Stimulated activated CD8-positive, alpha-beta memory T cell treated with anti-CD3 and anti-CD28 coated beads, Interleukin-4, amount 100 ng/mL, for 48 hours (primary cell): ENCODE results near the gene ITGA1.
"Not testable (repeated sequence)": the region's sequence is repeated elsewhere in the genome, so short reads cannot be mapped to it uniquely, and the experiment has no call there.

ENCODE experiments used
- DNase-seq: peaks from one replicate; pipeline ENCODE4 v3.0.0-alpha.2; 2020

ITGA1 gene

GRCh38 chr5:52834320-52834719 is 46.6 kb downstream of the ITGA1 start:
- DNase-seq = no peak

DNA sequence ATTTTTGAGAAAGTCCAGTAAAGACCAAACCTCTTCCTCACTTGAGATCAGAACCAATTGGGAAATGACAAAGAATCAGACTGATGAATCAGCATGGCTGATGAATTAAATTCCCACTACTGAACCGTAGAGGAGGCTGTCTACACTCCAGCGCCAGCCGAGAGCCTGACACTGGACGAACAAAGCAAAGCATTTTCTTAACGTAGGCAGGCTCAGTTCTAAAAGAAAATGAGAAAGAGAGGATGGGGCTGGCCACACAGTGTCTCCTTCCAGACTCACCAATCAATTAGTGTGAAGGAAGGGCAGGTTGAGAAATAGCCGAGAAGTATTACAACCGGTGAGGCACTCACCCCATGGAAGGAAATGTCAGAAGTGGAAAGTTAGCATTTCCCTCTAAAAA is 49.4 kb downstream of the ITGA1 start:
- no peak for DNase-seq

GRCh38 chr5:52837591-52838001 is 49.9 kb downstream of the ITGA1 start:
- DNase-seq = no peak

DNA sequence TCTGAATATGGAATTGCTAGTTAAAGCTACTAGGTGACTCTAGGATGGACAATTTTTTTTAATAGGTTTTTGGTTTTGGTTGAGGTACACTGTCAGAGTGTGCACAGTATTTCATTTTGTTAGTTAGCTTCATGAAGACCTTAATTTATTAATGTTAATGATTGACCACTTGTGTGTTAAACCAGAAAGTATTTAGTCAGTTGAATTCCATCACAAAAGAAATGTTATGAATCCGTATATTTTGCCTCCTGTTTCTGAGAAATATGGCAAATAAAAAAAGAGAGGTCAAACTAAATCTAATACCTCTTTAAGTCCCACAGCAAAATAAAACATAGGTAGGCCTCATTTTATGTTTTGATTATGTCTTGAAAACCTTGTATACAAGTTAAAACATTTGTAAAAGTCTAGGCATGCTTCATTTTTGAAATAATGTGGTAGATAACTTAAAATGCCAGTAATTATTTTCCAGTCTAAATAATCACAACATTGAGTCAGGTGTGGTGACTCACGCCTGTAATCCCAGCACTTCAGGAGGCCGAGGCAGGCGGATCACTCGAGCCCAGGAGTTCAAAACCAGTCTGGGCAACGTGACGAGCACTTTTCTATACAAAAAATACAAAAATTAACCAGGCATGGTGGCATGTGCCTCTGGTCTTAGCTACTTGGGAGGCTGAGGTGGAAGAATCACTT is 50.8 kb downstream of the ITGA1 start:
- DNase-seq = no peak

DNA sequence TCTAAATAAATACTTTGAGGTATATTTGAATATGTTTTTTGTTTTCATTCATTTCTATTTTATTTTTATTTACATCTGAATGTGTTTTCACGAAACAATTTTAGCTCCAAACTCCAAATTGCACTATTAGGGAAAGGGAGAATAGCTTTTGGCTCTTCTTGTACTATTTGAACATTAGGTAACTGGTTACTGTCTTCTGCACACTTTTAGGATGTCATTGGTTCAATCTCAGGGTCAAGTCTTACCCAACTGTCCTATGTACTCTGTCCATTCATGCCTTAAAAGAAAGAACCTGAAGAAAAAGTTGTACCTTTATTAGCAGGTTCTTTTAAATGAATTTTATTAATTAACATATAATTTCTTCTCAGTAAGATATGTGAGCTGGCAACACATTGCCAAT is 51.6 kb downstream of the ITGA1 start:
- DNase-seq = no peak

GRCh38 chr5:52840277-52841050 is 52.7 kb downstream of the ITGA1 start:
- DNase-seq = no peak

- no peak for DNase-seq
These were observed 53.4 kb downstream of the ITGA1 start for GRCh38 chr5:52841114-52841513.

DNA sequence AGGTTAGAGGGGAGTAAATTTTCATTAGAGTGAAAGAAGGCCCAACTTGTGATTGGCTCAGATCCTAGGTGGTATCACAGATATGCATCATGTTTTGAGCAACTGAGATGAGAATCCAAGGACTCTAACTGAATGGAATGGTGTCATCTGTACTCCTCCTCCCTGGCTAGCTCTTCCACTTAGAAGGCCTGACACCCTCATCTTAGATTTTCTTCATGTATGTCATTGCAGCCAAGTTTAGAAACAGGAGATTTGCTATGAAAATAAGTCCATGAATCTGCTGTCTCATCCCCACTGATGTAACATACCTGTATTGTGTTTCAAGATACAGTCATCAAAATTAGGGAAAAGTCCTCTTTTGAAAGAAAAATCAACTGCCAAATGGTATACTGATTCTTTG is 54.4 kb downstream of the ITGA1 start:
- DNase-seq = no peak

DNA sequence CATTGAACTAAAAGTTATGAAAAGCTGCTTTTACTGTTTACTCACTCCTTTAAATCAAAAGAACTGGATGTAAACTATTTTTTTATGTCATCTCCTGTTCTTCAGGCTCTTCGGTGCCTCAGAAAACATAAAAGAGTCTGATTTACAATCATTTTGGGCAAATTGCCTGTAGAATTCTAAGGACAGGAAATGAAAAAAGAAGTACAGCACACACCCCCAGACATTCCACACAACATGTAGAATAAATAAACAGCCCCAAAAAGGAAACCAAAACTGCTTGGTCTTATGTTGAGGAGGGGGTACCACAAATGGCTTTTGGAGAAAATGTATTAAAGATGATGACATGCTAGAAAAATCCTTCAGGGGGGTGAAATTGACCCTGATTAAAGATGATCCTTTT is 57.2 kb downstream of the ITGA1 start:
- DNase-seq = no peak

GRCh38 chr5:52846182-52846842 is 58.6 kb downstream of the ITGA1 start:
- no peak for DNase-seq

DNA sequence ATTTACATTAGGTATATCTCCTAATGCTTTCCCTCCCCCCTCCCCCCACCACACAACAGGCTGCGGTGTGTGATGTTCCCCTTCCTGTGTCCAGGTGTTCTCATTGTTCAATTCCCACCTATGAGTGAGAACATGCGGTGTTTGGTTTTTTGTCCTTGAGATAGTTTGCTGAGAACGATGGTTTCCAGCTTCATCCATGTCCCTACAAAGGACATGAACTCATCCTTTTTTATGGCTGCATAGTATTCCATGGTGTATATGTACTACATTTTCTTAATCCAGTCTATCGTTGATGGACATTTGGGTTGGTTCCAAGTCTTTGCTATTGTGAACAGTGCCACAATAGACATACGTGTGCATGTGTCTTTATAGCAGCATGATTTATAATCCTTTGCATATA is 61.0 kb downstream of the ITGA1 start:
- not testable (repeated sequence) for DNase-seq

- no peak for DNase-seq
These were observed 61.8 kb downstream of the ITGA1 start for GRCh38 chr5:52849544-52849943.

GRCh38 chr5:52853650-52854049 is 65.9 kb downstream of the ITGA1 start:
- no peak for DNase-seq

- DNase-seq = no peak
These were observed 66.6 kb downstream of the ITGA1 start for GRCh38 chr5:52854301-52854700.

DNA sequence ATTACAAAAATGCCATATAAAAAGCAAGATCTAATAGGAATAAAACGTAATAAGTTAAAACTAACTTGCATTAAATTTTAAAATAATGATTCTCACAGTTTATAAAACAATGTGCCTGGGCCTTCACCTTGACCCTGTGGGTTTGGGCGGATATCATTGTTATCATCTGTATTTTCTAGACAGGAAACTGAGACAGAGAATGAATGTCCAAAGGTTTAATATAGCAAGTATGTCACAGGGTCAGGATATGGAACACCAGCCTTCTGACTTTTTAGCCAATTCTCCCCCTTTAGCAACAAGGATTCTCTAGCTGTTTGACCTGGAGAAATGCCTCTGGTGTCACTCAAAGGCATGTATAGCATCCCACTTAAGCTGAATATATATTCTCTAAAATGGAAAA is 67.2 kb downstream of the ITGA1 start:
- DNase-seq = no peak

- no peak for DNase-seq
These were observed 68.8 kb downstream of the ITGA1 start for GRCh38 chr5:52856564-52856963.

- no peak for DNase-seq
These were observed 71.9 kb downstream of the ITGA1 start for GRCh38 chr5:52859628-52860027.

DNA sequence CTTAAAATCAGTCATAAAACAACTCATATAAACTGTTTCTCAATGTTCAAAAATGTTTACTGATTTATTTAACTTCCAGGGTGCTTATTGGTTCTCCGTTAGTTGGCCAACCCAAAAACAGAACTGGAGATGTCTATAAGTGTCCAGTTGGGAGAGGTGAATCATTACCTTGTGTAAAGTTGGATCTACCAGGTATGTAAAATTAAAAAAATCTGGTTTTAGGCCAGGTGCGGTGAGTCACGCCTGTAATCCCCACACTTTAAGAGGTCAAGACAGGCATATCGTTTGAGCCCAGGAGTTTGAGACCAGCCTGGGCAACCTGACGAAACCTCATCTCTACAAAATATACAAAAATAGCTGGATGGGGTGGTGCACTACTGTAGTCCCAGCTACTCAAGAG is 73.7 kb downstream of the ITGA1 start:
- DNase-seq = no peak

- DNase-seq = no peak
These were observed 76.1 kb downstream of the ITGA1 start for GRCh38 chr5:52863715-52864290.

DNA sequence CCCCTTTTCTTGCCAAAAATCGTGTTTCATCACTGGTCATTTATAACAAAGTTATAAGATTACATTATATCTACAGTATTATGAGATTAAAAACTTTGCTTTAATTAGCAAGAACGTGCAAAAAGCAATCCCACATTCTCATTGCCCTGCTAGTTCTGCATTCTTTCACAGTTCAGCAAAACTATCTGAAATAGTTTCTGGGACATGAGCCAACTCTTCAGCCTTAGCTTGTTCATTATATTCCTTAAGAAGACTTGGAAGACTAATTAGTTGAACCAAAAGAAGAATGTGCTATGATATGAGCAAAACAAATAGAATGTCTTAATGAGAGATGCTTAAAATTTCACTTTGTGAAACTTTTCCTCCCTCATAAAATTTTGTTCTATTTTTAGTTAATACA is 76.7 kb downstream of the ITGA1 start:
- DNase-seq = no peak

GRCh38 chr5:52864884-52865283 is 77.2 kb downstream of the ITGA1 start:
- DNase-seq = no peak

- DNase-seq = not testable (repeated sequence)
These were observed 78.3 kb downstream of the ITGA1 start for GRCh38 chr5:52865991-52866390.

DNA sequence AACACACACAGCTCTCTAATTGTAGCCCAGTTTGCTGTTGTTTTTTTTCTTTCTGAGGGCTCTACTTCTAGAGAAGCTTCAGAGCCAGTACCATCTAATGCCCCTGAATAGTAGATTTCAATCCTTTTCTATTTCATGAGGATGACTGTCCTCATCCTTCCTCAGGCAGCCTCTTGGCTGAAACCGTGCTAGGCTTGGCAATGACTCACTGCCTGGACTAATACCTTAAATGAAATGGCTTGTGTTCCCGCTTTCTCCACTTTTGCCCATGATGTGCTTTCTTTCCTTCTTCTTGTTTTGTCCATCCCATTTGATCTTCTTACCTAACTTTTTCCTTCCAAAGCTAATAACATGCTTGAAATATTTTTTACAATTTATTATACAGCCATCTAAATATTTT is 80.1 kb downstream of the ITGA1 start:
- no peak for DNase-seq

GRCh38 chr5:52868417-52868816 is 80.7 kb downstream of the ITGA1 start:
- DNase-seq = no peak
